B cell (primary cell): ENCODE data around the gene MT4. TPM values are rescaled to one million over a fixed set of nuclear protein-coding genes. Genes with fewer than 3 reads are reported as not detected.

Experiments
- ATAC-seq: fragments of 200-7000 bp; cut with Tn5 transposase; one replicate; pipeline ENCODE4 v1.10.0; 2021; ENCODE audit warnings: low read depth, mild to moderate bottlenecking, moderate number of reproducible peaks, moderate library complexity
- CTCF ChIA-PET: fragments of 350-600 bp; sonication (Branson Sonifier 250); formaldehyde crosslinking; loops from one replicate; lab custom pipeline; 2021; ENCODE audit warnings: antibody characterized with exemption, inconsistent platforms; lab: Charles Lee
- POLR2A ChIA-PET: fragments of 350-600 bp; sonication (Branson Sonifier 250); formaldehyde crosslinking; loops from one replicate; lab custom pipeline; 2021; ENCODE audit warnings: antibody characterized with exemption; lab: Charles Lee
- DNase-seq: peaks from one replicate; pipeline ENCODE4 v3.0.0; 2013
- H2AFZ ChIP-seq: 2 replicates; pipeline ENCODE4 v1.6.1; 2012; ENCODE audit warnings: mild to moderate bottlenecking, low read depth, low read length; ENCODE audit not compliant: insufficient read depth, poor library complexity, severe bottlenecking
- H3K27ac ChIP-seq, 2 donors: 1 replicate in 1 of 2; 2 replicates in 1 of 2; pipeline ENCODE4 v1.5.1; 2012 to 2013; ENCODE audit warnings: low read length in 2 of 2, mild to moderate bottlenecking in 2 of 2, moderate library complexity in 1 of 2
- H3K27me3 ChIP-seq, 4 experiments: fragments of 200-600 bp in 1 of 4; sonication (generic) in 1 of 4; replicated peaks in 1 of 4; 1 replicate in 2 of 4; 2 replicates in 2 of 4; pipeline versions ENCODE4 v1.6.1 to v1.7.0; 2013 to 2016; ENCODE audit warnings: low read length in 3 of 4, mild to moderate bottlenecking in 2 of 4, mixed read lengths in 1 of 4, moderate library complexity in 1 of 4; ENCODE audit not compliant: insufficient read depth in 4 of 4, control insufficient read depth in 3 of 4; ENCODE audit errors: control extremely low read depth in 1 of 4
- H3K36me3 ChIP-seq, 2 experiments: replicated peaks in 1 of 2; 1 replicate in 1 of 2; 2 replicates in 1 of 2; pipeline versions ENCODE4 v1.6.1 to v1.7.1; 2013; ENCODE audit warnings: low read length in 1 of 2; ENCODE audit not compliant: insufficient read depth in 2 of 2, control insufficient read depth in 1 of 2; ENCODE audit errors: control extremely low read depth in 1 of 2, extremely low read depth in 1 of 2
- H3K4me1 ChIP-seq, 2 donors: fragments of 200-600 bp in 1 of 2; sonication (generic) in 1 of 2; 1 replicate in 1 of 2; 2 replicates in 1 of 2; pipeline versions ENCODE4 v1.5.1 to v1.6.1; 2013 to 2017; ENCODE audit warnings: low read length in 2 of 2; ENCODE audit not compliant: control insufficient read depth in 2 of 2, insufficient read depth in 2 of 2
- H3K4me2 ChIP-seq: replicated peaks from 2 replicates; pipeline ENCODE3; 2012; ENCODE audit warnings: mild to moderate bottlenecking, low read depth, low read length; ENCODE audit not compliant: poor library complexity, severe bottlenecking
- H3K4me3 ChIP-seq, 5 experiments: fragments of 200-600 bp in 1 of 5; sonication (generic) in 1 of 5; 1 replicate in 3 of 5; 2 replicates in 2 of 5; pipeline versions ENCODE4 v1.5.1 to v1.7.0; 2011 to 2016; ENCODE audit warnings: low read length in 4 of 5, mild to moderate bottlenecking in 4 of 5, low read depth in 2 of 5, control low read depth in 1 of 5, moderate library complexity in 1 of 5; ENCODE audit not compliant: insufficient read depth in 1 of 5; ENCODE audit errors: control extremely low read depth in 1 of 5, extremely low read depth in 1 of 5
- H3K79me2 ChIP-seq: fragments of 200-600 bp; sonication (generic); one replicate; pipeline ENCODE4 v1.6.0; 2016; ENCODE audit warnings: low read length; ENCODE audit not compliant: control insufficient read depth, insufficient read depth
- H3K9ac ChIP-seq: fragments of 200-600 bp; sonication (generic); 2 replicates; pipeline ENCODE4 v1.6.1; 2017; ENCODE audit warnings: mild to moderate bottlenecking, low read length, moderate library complexity
- H3K9me3 ChIP-seq, 3 donors: one replicate each; pipeline versions ENCODE4 v1.6.1 to v1.7.1; 2013; ENCODE audit warnings: low read length in 2 of 3; ENCODE audit not compliant: control insufficient read depth in 2 of 3, insufficient read depth in 1 of 3; ENCODE audit errors: control extremely low read depth in 1 of 3
- H4K20me1 ChIP-seq: 2 replicates; pipeline ENCODE4 v1.6.0; 2012; ENCODE audit warnings: mild to moderate bottlenecking, low read length; ENCODE audit not compliant: insufficient read depth, control insufficient read depth, poor library complexity, severe bottlenecking
- H3K27ac Mint-ChIP-seq: one replicate; pipeline ENCODE4 v1.8.0; 2021; ENCODE audit warnings: mixed read lengths
- H3K27me3 Mint-ChIP-seq: one replicate; pipeline ENCODE4 v1.8.0; 2021; ENCODE audit warnings: mixed read lengths
- H3K4me1 Mint-ChIP-seq: one replicate; pipeline ENCODE4 v1.8.0; 2021; ENCODE audit warnings: mixed read lengths
- H3K4me3 Mint-ChIP-seq: one replicate; pipeline ENCODE4 v1.8.0; 2021; ENCODE audit warnings: mixed read lengths
- H3K9me3 Mint-ChIP-seq: one replicate; pipeline ENCODE4 v1.8.0; 2022; ENCODE audit warnings: mixed read lengths; ENCODE audit not compliant: insufficient read depth
- EZH2 ChIP-seq: IDR thresholded peaks from 2 replicates; pipeline ENCODE4 v1.6.1; 2012; ENCODE audit warnings: borderline replicate concordance, low read depth, mild to moderate bottlenecking, moderate library complexity, low read length; ENCODE audit not compliant: insufficient read depth, poor library complexity, severe bottlenecking
- WGBS: methylation state at CpG from one replicate; pipeline ENCODE4 v1.1.5; 2013; ENCODE audit warnings: missing lambda C conversion rate; ENCODE audit not compliant: insufficient coverage; 5-methylcytosine and 5-hydroxymethylcytosine counted together
- intact Hi-C: fragments of 100-400 bp; cut with micrococcal nuclease; formaldehyde crosslinking; loops from one replicate; pipeline ENCODE4 v1.10.0; 2022
- polyA plus RNA-seq: library from polyadenylated mRNA; depleted of rRNA; stranded (reverse); fragments of >200 nt; gene quantifications from 2 replicates; pipeline ENCODE4 v1.2.3, GENCODE V29; 2012
- total RNA-seq, 2 donors: library from RNA; stranded (reverse); fragments of 120-200 nt in 1 of 2; gene quantifications; 1 replicate in 1 of 2; 2 replicates in 1 of 2; pipeline versions ENCODE4 v1.2.3 to v1.2.4, GENCODE V29; 2013 to 2022
- TF ChIP-seq, protein P1 (sequence below): fragments of 200-600 bp; IDR thresholded peaks from one replicate; pipeline ENCODE4 v1.8.0; 2022; ENCODE audit warnings: antibody characterized with exemption, mild to moderate bottlenecking

The MT4 gene
- total and polyA plus RNA-seq, 2 donors (not counting 1 experiment from before 2014, with no cell fraction given): not detected

DNA sequence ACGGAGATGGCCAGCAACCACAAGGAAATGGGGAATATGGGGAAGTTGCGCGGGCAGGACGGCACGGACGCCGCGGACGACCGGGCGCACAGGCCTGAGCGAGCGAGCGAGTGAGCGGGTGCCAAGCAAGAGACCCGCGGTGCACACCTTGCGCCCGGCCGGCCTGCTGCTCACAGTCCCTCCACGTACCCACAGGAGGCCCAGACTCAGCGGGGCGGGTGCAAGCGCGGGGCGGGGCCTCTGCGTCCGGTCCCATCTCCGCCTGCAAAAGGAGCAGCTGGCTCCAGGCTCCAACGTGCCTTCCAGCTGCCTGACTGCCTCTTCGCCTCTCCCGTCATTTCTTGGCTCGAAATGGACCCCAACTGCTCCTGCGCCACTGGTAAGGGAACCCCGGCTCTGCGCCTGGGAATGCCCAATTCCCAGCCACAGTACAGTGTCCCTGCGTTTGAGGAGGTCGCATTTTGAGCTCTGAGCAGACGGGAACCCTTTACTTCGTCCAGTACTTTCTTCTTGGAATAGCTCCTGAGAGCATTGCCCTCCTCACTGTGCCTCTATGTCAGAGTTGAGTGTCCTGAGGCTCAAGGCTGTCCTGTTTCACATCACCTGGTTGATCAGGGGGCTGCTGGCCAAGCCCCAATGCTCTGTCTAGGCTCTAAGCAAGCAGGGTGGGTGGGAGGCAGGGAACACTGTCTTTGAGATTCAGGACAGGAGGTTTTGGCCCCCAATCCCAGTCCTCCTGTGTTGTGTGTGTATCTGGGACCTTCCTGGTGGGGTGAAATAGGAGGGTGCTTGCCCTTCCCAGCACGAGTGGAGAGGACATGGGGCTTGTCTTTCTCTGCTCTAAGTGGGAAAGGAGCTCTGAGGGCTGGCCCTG is 52.6 kb downstream of the MT4 start:
- H3K27me3 Mint-ChIP-seq: peaks cover 38% of the 10 kb centered on the region

More for the DNA sequence above, 52.6 kb downstream of the MT4 start:
- ATAC-seq (peak; percentile 41), DNase-seq (no peak)
- Histone ChIP-seq H3K79me2 (no peaks in the 10 kb centered on the region), H2AFZ (peak overlapping the region; percentile 67), H3K9me3 (no peaks in the 10 kb centered on the region), H3K4me3 (peak overlapping the region in 2 of 5 experiments; percentile 2 to 30), H3K4me1 (peaks cover 10% of the 10 kb centered on the region in 2 donors), H3K27me3 (peaks cover 0 to 33% (median 17%) of the 10 kb centered on the region in 4 experiments), H4K20me1 (no peaks in the 10 kb centered on the region), H3K4me2 (peak overlapping the region; percentile 70), H3K36me3 (no peaks in the 10 kb centered on the region), H3K9ac (peak overlapping the region; percentile 23), H3K27ac (no peak overlapping the region)
- Mint-ChIP-seq H3K27ac (no peak overlapping the region), H3K4me3 (peak overlapping the region; percentile 64), H3K9me3 (no peaks in the 10 kb centered on the region), H3K4me1 (peaks cover 10% of the 10 kb centered on the region)
- no peak for TF ChIP-seq EZH2
- TF ChIP-seq, protein P1, sequence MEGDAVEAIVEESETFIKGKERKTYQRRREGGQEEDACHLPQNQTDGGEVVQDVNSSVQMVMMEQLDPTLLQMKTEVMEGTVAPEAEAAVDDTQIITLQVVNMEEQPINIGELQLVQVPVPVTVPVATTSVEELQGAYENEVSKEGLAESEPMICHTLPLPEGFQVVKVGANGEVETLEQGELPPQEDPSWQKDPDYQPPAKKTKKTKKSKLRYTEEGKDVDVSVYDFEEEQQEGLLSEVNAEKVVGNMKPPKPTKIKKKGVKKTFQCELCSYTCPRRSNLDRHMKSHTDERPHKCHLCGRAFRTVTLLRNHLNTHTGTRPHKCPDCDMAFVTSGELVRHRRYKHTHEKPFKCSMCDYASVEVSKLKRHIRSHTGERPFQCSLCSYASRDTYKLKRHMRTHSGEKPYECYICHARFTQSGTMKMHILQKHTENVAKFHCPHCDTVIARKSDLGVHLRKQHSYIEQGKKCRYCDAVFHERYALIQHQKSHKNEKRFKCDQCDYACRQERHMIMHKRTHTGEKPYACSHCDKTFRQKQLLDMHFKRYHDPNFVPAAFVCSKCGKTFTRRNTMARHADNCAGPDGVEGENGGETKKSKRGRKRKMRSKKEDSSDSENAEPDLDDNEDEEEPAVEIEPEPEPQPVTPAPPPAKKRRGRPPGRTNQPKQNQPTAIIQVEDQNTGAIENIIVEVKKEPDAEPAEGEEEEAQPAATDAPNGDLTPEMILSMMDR: no peak
- ChIA-PET CTCF (interaction anchor here (1.4 kb wide), 1 partner anchor 17 kb away, joined by 6 read pairs; no protein-coding TSS in a partner anchor), POLR2A (no interaction called here)
- intact Hi-C loops: no loop called here
- 5% methylated on average over 40 of the region's 41 CpGs for WGBS
